Measurements from ENCODE around the gene NFAT5.

DNA sequence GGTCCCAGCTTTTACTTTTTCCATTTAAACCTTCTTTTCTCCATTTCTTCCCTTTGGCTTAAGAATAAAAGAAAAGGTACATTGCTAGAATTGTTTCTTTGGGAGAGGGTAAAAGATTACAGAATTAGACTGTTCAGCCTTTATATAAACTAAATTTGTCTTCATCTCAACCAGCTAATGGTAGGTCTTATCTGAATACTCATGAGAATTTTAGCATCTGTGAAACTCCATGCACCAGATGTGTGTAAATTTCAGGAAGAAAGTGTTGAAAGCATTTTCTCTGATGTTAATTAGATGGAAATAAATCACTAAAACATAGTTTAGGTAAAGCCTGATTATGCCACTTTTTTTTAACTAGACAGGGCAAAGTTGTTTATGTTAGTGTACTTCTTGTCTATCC, 135.7 kb downstream of the NFAT5 start:
- TF ChIP-seq, protein P1, sequence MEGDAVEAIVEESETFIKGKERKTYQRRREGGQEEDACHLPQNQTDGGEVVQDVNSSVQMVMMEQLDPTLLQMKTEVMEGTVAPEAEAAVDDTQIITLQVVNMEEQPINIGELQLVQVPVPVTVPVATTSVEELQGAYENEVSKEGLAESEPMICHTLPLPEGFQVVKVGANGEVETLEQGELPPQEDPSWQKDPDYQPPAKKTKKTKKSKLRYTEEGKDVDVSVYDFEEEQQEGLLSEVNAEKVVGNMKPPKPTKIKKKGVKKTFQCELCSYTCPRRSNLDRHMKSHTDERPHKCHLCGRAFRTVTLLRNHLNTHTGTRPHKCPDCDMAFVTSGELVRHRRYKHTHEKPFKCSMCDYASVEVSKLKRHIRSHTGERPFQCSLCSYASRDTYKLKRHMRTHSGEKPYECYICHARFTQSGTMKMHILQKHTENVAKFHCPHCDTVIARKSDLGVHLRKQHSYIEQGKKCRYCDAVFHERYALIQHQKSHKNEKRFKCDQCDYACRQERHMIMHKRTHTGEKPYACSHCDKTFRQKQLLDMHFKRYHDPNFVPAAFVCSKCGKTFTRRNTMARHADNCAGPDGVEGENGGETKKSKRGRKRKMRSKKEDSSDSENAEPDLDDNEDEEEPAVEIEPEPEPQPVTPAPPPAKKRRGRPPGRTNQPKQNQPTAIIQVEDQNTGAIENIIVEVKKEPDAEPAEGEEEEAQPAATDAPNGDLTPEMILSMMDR (IDR thresholded peaks at IDR 0.05): no peak
- TF ChIP-seq POLR2A (IDR thresholded peaks at IDR 0.05): no peak
